Activated CD8-positive, alpha-beta memory T cell treated with anti-CD3 and anti-CD28 coated beads, Interleukin-2, amount 50 U/mL, for 1 hour (primary cell): Measurements from ENCODE around the gene HAUS8.
A peak's percentile ranks its signal among the peaks of the same experiment; 100 is the strongest.
"Not testable (repeated sequence)": the region's sequence is repeated elsewhere in the genome, so short reads cannot be mapped to it uniquely, and the experiment has no call there.

Experiments used
- DNase-seq: peaks from one replicate; pipeline ENCODE4 v3.0.0-alpha.2; 2020; ENCODE audit errors: extremely low read depth

HAUS8 gene, protein sequence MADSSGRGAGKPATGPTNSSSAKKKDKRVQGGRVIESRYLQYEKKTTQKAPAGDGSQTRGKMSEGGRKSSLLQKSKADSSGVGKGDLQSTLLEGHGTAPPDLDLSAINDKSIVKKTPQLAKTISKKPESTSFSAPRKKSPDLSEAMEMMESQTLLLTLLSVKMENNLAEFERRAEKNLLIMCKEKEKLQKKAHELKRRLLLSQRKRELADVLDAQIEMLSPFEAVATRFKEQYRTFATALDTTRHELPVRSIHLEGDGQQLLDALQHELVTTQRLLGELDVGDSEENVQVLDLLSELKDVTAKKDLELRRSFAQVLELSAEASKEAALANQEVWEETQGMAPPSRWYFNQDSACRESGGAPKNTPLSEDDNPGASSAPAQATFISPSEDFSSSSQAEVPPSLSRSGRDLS

DNA sequence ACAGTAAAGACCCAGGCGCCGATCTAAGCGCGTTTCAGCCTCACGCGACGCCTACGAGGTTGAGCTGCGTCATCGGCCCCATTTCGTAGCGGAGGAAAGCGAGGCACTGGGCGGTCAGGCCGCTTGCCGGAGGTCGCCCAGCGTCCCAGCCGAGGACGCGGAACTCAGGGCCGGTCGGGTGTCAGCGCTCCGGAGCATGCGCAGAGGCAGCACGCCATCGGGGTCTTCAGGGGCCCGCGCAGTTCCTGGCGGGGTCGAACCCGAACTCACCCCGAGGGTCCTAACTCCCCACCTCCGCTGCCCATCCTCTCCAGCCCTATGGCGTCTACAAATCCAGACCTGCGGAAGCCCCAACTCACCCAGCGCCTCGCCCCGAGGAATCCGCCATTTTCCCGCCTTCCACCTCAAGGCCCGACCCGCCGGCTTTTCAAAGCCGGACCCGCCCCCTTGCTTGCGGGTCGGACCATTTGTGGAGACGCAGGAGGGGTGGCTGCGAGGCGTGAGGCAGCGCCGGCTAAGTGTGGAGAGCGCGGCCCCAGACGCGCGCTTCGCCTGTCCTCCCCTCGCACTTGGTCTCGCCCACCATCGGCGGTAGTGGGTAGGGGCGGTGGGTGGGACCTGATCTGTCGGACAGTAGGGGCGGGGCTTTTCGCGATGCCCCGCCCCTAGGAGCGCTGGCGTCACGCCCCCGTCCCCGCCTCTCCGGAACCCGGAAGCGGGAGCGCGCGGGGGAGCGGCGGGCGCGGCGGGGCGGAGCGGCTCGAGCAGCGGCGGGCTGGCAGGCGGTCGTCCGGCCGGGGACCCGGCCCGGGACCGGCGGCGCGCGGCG, at the start of gene HAUS8, which contains the start of gene MYO9B:
Gene HAUS8 (minus strand): TSS at position 418 of the 829 bp plus-strand sequence. CDS start 30 bp downstream, at position 388.
Gene MYO9B (plus strand): TSS at position 743 of the 829 bp plus-strand sequence. CDS start 25,941 bp downstream, outside the sequence.
- DNase-seq: peak; percentile 99

DNA sequence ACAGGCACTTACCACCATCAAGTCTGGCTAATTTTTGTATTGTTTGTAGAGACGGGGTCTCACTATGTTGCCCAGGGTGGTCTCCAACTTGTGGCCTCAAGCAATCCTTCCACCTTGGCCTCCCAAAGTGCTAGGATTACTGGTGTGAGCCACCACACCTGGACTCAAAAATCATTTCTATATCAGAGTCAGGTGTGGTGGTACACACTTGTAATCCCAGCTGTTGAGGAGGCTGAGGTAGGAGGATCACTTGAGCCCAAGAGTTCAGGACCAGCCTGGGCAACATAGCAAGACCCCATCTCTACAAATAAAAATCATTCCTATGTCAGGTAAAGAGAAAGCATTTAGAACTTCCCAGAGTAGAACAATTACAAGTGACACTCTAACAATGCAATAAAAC, 48.8 kb upstream of the HAUS8 start:
- no peak for DNase-seq

DNA sequence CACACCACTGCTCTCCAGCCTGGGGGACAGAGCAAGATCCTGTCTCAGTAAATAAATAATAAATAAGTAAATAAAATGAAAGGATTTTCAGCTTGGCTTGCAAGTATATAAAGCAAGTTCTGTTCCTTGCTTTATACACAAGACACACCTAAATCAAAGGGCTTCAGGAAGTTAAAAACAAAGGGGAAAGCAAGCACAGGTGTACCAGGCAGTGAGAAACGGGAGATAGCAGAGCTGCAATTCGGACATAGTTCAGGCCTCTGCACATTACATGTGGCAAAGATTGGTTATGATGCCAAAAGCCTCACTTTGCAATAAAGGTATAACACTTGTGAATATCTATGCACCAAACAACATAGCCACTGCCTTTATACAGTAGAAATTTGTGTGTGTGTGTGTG, 47.8 kb upstream of the HAUS8 start:
- DNase-seq: no peak

DNA sequence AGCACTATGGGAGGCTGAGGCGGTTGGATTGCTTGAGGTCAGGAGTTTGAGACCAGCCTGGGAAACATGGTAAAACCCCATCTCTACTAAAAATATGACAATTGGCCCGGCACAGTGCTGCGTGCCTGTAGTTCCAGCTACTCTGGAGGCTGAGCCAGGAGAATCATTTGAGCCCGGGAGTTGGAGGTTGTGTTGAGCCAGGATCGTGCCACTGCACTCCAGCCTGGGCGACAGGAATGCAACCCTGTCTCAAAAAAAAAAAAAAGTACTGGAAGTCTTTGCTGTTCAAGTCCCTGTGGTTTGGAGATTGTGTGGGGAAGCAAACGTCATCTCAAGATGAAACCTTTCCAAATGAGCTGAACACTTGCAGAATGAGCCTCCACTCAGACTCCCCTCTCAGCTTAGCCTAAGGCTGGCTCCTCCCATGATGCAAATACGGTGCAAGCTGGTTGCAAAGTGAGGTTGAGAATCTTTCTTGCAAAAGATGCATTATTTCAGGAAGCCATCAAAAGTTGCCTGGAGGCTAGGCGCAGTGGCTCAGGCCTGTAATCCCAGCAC, 46.6 kb upstream of the HAUS8 start:
- no peak for DNase-seq

DNA sequence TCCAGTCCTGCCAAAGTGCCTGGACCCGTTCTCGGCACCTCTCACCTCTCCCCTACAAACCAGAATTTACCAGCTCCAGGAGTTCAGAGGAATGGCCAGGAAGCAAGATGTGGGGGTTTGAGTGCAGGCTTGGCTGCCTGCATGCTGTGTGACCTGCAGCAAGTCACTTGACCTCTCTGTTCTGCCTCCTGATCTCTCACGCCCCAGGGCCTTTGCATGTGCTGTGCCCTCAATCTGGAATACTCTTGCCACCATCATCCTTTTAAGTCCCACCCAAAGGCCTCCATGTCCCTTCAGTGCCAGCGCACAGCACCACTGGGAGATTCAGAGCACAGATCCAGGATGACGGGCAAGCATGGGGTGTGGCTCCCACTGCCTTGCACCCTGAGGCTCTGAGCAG, 43.7 kb upstream of the HAUS8 start:
- DNase-seq: no peak

DNA sequence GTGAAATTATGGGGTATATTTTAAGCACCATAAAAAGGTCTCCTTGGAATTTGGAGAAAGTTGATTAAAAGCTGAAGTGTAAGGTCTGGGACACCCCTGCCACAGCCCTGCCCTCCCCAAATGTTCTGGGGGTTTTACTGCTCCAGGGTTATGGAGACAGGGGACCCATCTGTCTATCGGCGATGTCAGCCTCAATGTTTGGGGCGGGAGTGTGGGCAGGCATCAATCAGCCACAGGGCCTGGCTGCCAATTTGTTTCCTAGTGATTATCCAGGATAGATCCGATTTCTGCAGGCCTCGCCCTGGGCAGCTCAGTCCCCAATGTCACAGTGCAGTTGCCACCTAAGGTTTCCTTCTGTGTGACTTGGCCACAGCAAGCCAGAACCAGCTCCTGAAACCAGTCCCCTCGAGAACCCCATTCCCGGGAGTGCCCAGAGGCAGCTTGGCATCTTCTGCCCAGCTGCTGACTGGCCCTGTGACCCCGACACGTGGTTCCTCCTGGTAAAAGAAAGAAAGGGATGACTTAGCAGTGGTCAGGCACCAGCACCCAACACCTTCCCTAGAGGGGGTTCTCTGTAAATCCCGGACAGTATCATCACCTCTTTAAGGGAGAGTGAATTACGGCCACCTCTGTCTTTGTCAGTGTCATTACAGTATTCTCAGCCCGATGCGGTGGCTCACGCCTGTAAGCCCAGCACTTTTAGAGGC, 41.9 kb upstream of the HAUS8 start:
- DNase-seq: no peak

DNA sequence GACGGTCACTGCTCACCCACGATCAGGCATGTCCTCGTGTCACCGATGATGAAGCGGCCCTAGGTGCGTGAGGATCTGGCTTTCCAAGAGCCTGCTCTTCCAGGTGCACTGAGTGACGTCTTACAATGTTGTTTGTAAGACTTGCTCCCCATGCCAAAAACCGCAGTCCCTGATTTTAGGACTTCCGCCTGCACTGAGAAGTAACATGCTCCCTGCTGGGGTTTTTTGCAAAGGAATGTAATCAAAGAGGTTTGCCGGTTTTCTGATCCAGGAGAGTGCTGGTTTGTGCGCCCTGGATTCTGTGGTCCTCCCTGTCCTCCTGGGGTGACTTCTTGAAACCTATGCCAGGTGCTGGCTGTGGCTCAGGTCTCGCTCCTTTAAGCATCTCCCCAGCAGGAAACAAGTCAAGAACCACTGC, 39.2 kb upstream of the HAUS8 start:
- DNase-seq: no peak

DNA sequence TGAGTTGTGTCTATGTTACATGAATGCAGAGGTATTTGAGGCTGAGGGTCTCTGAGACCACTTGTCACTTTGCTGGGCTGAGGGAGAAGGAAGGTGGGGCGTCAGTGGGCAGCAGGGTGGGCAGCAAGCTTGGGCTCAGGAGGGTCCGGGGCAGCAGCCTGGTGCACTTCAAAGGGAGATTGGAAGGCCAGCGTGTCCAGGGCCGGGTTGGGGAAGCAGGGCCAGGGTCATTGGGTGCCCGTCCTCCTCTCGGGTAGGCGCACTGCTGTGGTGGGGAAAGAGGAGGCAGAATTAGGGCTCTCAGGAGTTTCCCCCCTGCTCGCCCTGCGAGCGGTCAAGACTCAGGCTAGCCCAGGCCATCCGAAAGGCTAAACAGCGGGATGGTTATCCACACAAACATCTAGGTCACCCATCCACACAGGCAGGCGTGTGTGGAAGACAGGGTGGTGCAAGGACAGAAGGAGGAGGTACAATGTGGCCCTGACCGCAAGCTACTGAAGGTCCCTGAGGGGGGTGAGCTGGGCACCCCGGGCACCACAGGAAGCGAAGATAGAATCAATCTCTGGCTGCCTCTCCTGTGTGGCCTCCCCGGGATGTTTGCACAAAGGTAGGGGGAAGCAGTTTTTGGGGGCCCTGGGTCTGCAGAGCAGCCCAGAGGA, 38.0 kb upstream of the HAUS8 start:
- no peak for DNase-seq

DNA sequence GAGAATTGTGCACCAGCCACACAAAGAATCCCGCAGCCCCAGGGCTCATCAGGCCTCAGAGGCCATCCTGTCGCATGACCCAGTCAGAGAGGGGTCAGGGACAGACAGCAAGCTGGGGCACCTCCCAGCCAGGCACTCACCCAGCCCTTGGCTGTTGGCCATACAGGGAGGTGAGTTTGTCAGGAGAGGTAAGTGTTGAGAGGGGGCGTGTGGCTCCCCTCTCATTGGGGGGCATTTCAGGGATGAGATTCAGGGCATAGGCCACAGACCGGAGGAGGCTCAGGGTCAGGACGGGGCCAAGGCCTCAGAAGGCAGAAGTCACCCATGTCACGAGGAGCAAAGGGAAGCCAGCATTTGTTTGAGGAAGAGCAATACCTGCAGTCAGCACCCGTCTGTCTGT, 37.4 kb upstream of the HAUS8 start:
- DNase-seq: no peak

DNA sequence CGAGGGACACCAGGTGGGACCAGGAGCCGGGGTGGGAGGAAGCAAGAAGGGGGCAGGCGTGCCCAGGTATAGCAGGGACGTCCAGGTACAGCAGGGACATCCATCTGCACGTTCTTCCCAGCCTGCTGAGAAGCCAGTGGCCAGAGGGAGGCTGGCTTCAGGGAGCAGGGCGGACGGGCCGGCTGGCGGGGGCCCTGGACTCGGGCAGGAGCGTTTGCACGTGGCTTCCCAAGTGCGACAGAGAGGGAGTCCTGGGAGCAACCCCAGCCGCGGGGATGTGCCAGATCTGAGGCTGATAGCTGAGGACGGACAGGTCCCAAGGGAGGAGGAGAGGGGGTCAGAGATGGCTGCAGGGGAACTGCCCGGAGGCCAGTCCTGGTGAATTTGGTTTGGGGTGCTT, 37.0 kb upstream of the HAUS8 start:
- DNase-seq: no peak

DNA sequence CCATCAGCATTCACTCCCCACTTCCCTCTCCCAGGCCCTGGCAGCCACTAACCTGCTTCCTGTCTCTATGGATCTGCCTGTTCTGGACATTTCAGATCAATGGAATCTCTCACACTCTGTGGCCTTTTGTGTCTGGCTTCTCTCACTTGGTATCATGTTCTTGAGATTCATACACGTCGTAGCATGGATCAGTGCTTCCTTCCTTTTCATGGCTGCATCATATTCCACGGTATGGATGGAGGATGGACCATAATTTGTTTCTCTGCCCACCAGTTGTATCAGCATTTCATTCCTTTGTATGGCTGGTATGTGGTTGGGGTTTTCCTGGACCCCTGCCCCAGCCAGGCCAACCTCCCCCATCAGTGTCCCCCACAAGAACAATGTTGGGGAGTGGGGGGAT, 36.5 kb upstream of the HAUS8 start:
- DNase-seq: no peak

DNA sequence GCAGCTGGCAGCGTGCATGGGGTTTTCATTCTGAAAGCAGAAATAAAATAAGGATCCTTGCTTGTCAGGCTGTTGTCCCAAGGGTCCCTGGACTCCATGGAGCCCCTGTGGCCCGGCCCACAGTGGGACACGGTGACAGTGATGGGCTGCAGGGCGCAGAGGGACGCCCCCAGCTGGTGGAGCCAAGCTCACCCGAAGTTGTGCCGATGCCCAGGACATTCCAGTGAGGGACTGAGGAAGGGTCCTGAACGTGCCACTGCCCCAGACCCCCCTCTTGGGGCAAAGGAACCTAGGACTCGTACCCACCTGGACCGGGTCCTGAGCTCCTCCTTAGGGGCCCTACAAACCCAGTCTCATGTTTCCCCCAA, 35.3 kb upstream of the HAUS8 start:
- DNase-seq: no peak

DNA sequence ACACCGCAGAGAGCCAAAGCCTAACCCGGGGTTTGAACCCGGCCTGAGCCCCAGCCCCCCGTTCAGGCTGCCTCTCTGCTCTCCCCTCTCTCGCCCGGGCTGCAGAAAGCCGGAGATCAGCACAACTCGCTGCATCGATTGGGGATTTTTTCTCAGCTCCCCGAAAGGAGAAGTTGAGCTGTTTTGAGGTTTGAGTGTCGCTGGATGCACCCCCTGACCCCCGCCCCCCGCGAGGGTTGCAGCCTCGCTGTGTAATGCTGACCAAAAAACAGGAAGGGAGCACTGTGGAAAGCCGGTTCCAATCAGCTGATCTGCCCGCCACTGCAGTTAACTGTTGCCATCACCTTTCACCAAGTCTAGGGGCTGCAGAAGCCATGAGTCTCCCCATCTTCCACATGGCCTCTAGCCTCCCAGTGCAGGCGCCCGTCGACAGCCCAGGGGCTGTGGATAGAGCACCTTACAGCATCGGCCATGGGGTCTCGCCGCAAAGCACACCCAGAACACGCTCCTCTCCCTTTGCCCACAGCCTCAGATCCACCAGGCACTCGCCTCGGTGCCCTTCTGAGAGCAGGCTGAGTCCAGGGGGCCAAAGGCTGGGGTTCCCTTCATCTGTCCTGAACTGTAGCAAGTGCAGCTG, 34.8 kb upstream of the HAUS8 start:
- DNase-seq: no peak

DNA sequence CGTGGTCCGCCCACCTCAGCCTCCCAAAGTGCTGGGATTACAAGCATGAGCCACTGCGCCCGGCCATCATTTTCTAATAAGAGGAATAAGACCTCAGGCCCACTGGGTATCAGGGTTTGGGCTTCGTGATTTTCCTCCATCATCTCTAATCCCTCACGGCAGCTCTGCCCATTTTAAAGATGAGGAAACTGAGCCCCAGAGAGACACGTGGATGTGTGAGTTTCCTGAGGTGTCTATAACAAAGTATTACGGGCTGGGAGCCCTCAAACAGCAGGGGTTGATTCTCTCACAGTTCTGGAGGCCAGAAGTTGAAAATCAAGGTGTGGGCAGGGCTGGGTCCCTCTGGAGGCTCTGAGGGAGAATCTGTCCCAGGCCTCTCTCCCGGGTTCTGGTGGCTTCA, 34.0 kb upstream of the HAUS8 start:
- no peak for DNase-seq

DNA sequence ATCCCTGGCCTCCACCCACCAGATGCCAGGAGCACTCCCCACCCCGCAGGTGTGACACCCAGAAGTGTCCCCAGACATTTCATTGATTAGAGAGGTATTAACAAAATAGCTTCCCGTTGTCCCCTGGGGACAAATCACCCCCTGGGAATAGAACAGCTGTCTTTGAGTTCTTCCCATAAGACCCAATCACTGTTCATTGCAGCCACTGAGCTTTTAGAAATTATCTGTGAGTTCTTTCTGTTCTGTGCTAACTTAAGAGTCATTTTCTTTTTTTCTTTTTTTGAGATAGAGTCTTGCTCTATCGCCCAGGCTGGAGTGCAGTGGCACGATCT, 33.2 kb upstream of the HAUS8 start:
- no peak for DNase-seq

DNA sequence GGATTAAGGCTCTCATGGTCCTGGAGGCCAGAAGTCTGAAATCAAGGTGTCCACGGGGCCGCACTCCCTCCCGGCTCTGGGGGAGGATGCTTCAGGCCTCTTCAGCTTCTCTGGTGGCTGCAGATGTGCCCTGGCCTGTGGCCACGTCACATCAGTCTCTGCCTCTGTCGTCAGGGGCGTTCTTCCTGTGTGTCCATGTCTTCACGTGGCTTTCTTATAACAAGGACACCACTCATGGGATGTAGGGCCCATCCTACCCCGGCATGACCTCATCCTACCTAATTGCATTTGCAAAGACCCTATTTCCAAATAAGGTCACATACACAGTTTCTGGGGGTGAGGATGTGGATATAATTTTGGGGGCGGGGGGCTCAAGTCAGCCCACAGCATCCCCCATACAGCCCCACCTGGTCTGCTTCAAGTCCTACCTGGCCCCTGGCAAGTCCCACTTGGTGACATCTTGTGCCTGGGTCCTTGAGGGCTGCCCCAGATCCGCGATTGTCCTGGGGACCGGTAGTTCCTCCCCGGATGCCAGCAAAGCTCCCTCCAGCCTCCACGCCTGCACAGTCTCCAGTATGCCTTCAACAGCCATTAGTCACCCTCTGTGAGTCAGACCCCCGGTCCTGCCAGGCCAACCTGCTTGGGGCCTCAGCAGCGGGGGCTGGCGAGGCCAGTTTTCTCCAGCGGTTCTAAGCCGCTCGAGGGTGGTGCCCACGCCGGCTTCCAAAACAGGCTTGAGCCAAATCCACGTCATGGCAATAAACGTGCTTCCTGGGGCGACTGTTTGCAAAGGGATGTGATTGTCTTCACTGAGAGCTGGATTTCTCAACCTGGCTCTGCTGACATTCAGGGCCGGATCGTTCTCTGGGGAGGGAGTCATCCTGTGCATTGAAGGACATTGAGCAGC, 32.5 kb upstream of the HAUS8 start:
- DNase-seq: no peak

DNA sequence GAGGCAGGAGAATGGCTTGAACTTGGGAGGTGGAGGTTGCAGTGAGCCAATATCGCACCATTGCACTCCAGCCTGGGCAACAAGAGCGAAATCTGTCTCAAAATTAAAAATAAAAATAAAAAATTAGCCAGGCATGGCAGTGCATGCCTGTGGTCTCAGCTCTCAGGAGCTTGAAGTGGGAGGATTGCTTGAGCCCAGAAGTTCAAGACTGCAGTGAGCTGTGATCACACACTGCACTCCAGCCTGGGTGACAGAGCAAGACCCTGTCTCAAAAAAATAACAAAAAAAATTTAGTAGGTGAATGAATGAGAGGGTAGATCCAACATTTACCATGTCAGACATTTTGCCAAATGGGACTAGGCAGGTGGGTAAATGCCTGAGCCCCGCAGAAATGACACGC, 31.7 kb upstream of the HAUS8 start:
- DNase-seq: not testable (repeated sequence)

DNA sequence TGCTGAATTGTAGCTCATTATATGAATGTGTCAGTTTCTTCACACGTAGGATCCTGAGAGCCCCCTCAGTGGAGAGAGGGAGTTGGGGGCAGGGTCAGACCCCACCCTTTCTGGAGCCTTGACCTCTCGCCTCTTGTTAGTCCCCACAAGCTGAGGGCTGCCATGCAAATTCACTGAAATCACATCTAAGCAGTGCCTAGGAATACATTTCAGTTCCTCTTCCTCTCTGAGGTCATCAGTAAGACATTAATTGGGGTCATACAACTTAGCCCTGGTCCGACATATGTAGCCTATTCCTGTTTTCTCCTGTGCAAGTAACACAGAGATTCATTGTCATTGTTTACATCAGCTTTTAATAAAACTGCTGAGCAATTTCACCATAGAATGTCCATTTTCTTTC, 30.3 kb upstream of the HAUS8 start:
- no peak for DNase-seq

DNA sequence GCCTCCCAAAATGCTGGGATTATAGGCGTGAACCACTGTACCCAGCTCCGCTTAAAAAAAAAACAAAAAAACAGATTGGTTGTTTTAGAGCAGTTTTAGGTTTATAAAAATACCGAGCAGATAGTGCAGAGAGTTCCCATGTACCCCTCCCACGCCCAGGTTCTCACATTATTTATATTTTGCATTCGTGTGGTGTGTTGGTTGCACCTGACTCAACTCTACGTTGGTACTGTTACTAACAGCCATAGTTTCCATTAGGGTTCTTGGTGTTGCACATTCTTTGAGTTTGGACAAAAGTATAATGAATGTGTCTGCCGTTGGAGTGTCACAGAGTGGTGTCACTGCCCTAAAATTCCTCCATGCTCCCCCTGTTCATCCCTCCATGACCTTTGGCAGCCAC, 29.4 kb upstream of the HAUS8 start:
- no peak for DNase-seq

DNA sequence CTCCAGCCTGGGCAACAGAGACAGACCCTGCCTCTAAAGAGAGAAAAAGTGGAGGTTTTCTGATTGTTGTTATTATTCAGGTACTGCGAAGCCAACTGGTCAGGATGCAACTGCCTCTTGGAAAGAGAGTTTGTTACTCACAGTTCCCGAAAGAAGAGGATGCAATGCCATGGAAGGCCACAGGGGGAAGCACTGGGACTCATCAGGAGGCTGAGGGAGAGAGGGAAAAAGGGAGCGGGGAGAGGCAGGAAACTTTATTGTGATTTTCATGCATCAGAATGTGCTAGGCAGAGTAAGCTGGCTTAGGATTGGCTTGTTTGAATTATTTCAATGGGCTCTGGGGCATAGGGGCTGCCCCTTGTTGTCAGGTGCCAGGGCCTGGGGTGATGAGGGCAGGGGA, 27.9 kb upstream of the HAUS8 start:
- no peak for DNase-seq
